GM19438 (cell line): ENCODE measurements around the gene COX19.

Experiments
- ATAC-seq: cut with Tn5 transposase; IDR thresholded peaks from one replicate; pipeline ENCODE4 v1.9.1; 2021; ENCODE audit warnings: low read depth; ENCODE audit not compliant: unreplicated experiment

Gene COX19

GRCh38 chr7:979886-980571 is 4.7 kb upstream of the COX19 start:
- ATAC-seq = no peak

- ATAC-seq = no peak
Measured at GRCh38 chr7:979151-979550, 3.8 kb upstream of the COX19 start.

- no peak for ATAC-seq
Measured at GRCh38 chr7:978416-979091, 3.2 kb upstream of the COX19 start.

GRCh38 chr7:978049-978346 is 2.6 kb upstream of the COX19 start:
- ATAC-seq = no peak

- ATAC-seq = no peak
Measured at GRCh38 chr7:977326-978048, 2.1 kb upstream of the COX19 start.

- ATAC-seq = no peak
Measured at GRCh38 chr7:976901-977325, 1.6 kb upstream of the COX19 start.

GRCh38 chr7:975702-976473 is 539 bp upstream of the COX19 start:
- no peak for ATAC-seq

GRCh38 chr7:974172-974571 is 1.2 kb downstream of the COX19 start:
- ATAC-seq = no peak

GRCh38 chr7:973312-973711 is 2.0 kb downstream of the COX19 start:
- ATAC-seq = no peak

GRCh38 chr7:972676-973309 is 2.6 kb downstream of the COX19 start:
- no peak for ATAC-seq

- no peak for ATAC-seq
Measured at GRCh38 chr7:972110-972509, 3.2 kb downstream of the COX19 start.

GRCh38 chr7:970744-971143 is 4.6 kb downstream of the COX19 start:
- no peak for ATAC-seq

GRCh38 chr7:969403-969802 is 5.9 kb downstream of the COX19 start:
- ATAC-seq = no peak

- ATAC-seq = no peak
Measured at GRCh38 chr7:968205-969105, 6.9 kb downstream of the COX19 start.

- no peak for ATAC-seq
Measured at GRCh38 chr7:967361-968082, 7.8 kb downstream of the COX19 start.

GRCh38 chr7:966291-967069 is 8.9 kb downstream of the COX19 start:
- no peak for ATAC-seq

GRCh38 chr7:964401-965231 is 10.7 kb downstream of the COX19 start:
- ATAC-seq = no peak
